ENCODE measurements around the gene TUBB2B. TPM values are rescaled to one million over a fixed set of nuclear protein-coding genes. Genes with fewer than 3 reads are reported as not detected.

The TUBB2B gene
- total and polyA plus RNA-seq, 10 of the 15 experiments (the other 5 are each of a cell fraction or from before 2014, with no cell fraction given) = 2.6 to 75.2 (median 21.2) TPM

DNA sequence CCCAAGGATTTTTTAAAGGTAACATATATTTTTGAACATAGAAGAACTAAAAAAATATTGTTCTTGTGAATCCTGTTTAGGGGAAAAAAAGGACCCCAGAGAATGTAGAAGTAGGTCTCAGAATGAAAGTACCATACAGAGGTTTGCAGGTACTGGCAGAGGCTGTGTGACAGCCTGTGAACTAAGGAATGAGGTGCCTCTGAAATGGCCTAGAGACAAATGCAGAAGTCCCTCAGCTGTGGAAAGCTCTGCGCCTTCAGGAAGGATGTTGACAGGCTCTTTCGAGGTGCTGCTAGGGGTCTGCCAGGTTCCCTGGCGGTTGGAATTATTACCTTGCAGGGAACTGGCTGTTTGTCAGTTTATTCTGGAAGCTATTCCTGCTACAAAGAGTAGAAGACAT is 8.6 kb upstream of the TUBB2B start:
- ChIA-PET RAD21 (ENCODE audit: unreplicated experiment) (no interaction called here), SMC1A (ENCODE audit: uncharacterized antibody, unreplicated experiment) (interaction anchor here (1.0 to 1.3 kb wide), 3 partner anchors 13 to 26 kb away, joined by 3 read pairs; no protein-coding TSS in a partner anchor), POLR2A (interaction anchor here (0.6 kb wide), 1 partner anchor 1767 kb away, joined by 5 read pairs; no protein-coding TSS in a partner anchor), CTCF (interaction anchor here (1.3 to 3.7 kb wide), 2 partner anchors 15 kb away, joined by 4 to 21 read pairs; no protein-coding TSS in a partner anchor)
- Histone ChIP-seq H3K79me2 (ENCODE audit: control insufficient read depth, insufficient read depth, low read length) (no peaks in the 10 kb centered on the region), H3K9me3 (replicated peaks; ENCODE audit: control insufficient read depth, insufficient read depth, low read length) (no peaks in the 10 kb centered on the region), H3K36me3 (ENCODE audit: control insufficient read depth in 2 of 2, insufficient read depth in 2 of 2, low read length in 1 of 2) (no peaks in the 10 kb centered on the region), H3K4me2 (ENCODE audit: control insufficient read depth, insufficient read depth) (peak overlapping the region; percentile 58), H3K9ac (ENCODE audit: control insufficient read depth, insufficient read depth, low read length) (no peak overlapping the region), H4K20me1 (ENCODE audit: control insufficient read depth, insufficient read depth) (no peaks in the 10 kb centered on the region), H2AFZ (ENCODE audit: control insufficient read depth, low read depth, low read length) (0 out of 2 replicates have a peak overlapping the region, but pooled peaks have one; percentile 10), H3K27me3 (replicated peaks in 1 of 2; ENCODE audit: control insufficient read depth in 2 of 2, insufficient read depth in 2 of 2, low read length in 1 of 2) (peaks cover 10% of the 10 kb centered on the region in 2 experiments), H3K27ac (ENCODE audit: control insufficient read depth, insufficient read depth) (no peak overlapping the region), H3K4me1 (ENCODE audit: control insufficient read depth, insufficient read depth, low read length) (peaks cover 39% of the 10 kb centered on the region), H3K4me3 (no peak overlapping the region)
- in situ Hi-C loops (cut with MboI) (no loop called here), intact Hi-C loops (cut with micrococcal nuclease; ENCODE audit: unreplicated experiment) (no loop called here)
- DNase-seq (ENCODE audit: low read depth, low spot score) = no peak
- peak; percentile 29; the same call in 1 of the 2 replicates for TF ChIP-seq SPI1 (IDR thresholded peaks at IDR 0.05; ENCODE audit: borderline replicate concordance, insufficient read depth, low read depth, low read length)
- TF ChIP-seq STAT1 (conservative IDR thresholded peaks at IDR 0.05) = no peak
- ATAC-seq = peak; percentile 60; the same call in 2 of the 3 replicates
- 4% methylated on average over 3 of the region's 3 CpGs for WGBS (ENCODE audit: insufficient coverage, insufficient replicate concordance, low lambda C conversion rate, missing lambda C conversion rate)
- FAIRE-seq = no peak
- BruUV-seq (replicated peaks) = no TSS peak

DNA sequence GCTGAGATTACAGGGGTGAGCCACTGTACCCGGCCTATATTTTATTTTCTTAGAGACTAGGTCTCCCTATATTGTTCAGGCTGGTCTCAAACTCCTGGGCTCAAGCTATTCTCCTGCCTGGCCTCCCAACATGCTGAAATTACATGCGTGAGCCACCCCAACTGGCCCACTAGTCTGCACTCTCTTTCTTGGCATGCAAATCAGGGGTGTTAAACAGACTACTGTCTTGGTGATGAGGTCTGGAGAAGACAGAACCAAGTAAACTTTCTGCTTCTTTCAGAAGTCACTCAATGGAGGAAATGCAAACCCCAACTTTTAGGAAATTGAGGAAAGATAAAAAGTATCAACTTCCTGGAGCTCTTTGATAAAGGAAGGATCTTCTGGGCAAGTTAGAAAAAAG is 8.0 kb upstream of the TUBB2B start:
- ChIA-PET RAD21 (ENCODE audit: unreplicated experiment) (no interaction called here), POLR2A (interaction anchor here (0.6 kb wide), 1 partner anchor 1768 kb away, joined by 5 read pairs; no protein-coding TSS in a partner anchor), CTCF (interaction anchor here (0.8 to 3.7 kb wide), 4 partner anchors 15 to 25 kb away, joined by 3 to 21 read pairs (median 4); no protein-coding TSS in a partner anchor), SMC1A (ENCODE audit: uncharacterized antibody, unreplicated experiment) (interaction anchor here (1.0 kb wide), 2 partner anchors 12 to 25 kb away, joined by 3 read pairs; no protein-coding TSS in a partner anchor)
- WGBS (ENCODE audit: insufficient coverage, insufficient replicate concordance, low lambda C conversion rate, missing lambda C conversion rate) = 23% methylated on average over 2 of the region's 2 CpGs
- ATAC-seq = peak; percentile 62
- in situ Hi-C loops (cut with MboI) (no loop called here), intact Hi-C loops (cut with micrococcal nuclease; ENCODE audit: unreplicated experiment) (no loop called here)
- DNase-seq (ENCODE audit: low read depth, low spot score) = no peak
- Histone ChIP-seq H3K9me3 (replicated peaks; ENCODE audit: control insufficient read depth, insufficient read depth, low read length) (no peaks in the 10 kb centered on the region), H3K36me3 (ENCODE audit: control insufficient read depth in 2 of 2, insufficient read depth in 2 of 2, low read length in 1 of 2) (no peaks in the 10 kb centered on the region), H3K9ac (ENCODE audit: control insufficient read depth, insufficient read depth, low read length) (no peak overlapping the region), H4K20me1 (ENCODE audit: control insufficient read depth, insufficient read depth) (no peaks in the 10 kb centered on the region), H3K27ac (ENCODE audit: control insufficient read depth, insufficient read depth) (no peak overlapping the region), H3K4me3 (no peak overlapping the region), H3K79me2 (ENCODE audit: control insufficient read depth, insufficient read depth, low read length) (no peaks in the 10 kb centered on the region), H2AFZ (ENCODE audit: control insufficient read depth, low read depth, low read length) (no peak overlapping the region), H3K27me3 (replicated peaks in 1 of 2; ENCODE audit: control insufficient read depth in 2 of 2, insufficient read depth in 2 of 2, low read length in 1 of 2) (peaks cover 10% of the 10 kb centered on the region in 2 experiments), H3K4me1 (ENCODE audit: control insufficient read depth, insufficient read depth, low read length) (peaks cover 42% of the 10 kb centered on the region), H3K4me2 (ENCODE audit: control insufficient read depth, insufficient read depth) (peak overlapping the region; percentile 35; the same call in 1 of the 2 replicates)
- 0 out of 3 replicates have a peak, but pooled peaks have one; percentile 57 for TF ChIP-seq POU2F2 (IDR thresholded peaks at IDR 0.05; ENCODE audit: borderline replicate concordance, low read depth, low read length)
- no peak for TF ChIP-seq SIX5 (IDR thresholded peaks at IDR 0.05; ENCODE audit: low read depth, low read length, severe bottlenecking)
- TF ChIP-seq, protein P1, sequence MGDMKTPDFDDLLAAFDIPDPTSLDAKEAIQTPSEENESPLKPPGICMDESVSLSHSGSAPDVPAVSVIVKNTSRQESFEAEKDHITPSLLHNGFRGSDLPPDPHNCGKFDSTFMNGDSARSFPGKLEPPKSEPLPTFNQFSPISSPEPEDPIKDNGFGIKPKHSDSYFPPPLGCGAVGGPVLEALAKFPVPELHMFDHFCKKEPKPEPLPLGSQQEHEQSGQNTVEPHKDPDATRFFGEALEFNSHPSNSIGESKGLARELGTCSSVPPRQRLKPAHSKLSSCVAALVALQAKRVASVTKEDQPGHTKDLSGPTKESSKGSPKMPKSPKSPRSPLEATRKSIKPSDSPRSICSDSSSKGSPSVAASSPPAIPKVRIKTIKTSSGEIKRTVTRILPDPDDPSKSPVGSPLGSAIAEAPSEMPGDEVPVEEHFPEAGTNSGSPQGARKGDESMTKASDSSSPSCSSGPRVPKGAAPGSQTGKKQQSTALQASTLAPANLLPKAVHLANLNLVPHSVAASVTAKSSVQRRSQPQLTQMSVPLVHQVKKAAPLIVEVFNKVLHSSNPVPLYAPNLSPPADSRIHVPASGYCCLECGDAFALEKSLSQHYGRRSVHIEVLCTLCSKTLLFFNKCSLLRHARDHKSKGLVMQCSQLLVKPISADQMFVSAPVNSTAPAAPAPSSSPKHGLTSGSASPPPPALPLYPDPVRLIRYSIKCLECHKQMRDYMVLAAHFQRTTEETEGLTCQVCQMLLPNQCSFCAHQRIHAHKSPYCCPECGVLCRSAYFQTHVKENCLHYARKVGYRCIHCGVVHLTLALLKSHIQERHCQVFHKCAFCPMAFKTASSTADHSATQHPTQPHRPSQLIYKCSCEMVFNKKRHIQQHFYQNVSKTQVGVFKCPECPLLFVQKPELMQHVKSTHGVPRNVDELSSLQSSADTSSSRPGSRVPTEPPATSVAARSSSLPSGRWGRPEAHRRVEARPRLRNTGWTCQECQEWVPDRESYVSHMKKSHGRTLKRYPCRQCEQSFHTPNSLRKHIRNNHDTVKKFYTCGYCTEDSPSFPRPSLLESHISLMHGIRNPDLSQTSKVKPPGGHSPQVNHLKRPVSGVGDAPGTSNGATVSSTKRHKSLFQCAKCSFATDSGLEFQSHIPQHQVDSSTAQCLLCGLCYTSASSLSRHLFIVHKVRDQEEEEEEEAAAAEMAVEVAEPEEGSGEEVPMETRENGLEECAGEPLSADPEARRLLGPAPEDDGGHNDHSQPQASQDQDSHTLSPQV (IDR thresholded peaks at IDR 0.05) = no peak
- BruUV-seq (replicated peaks) = no TSS peak
- FAIRE-seq = no peak

Measured in GM12878 (cell line).